WTC11 (cell line): ENCODE results near the gene LAP3. TPM values are rescaled to one million over a fixed set of nuclear protein-coding genes. Genes with fewer than 3 reads are reported as not detected.

Source experiments
- ATAC-seq: fragments of 200-7000 bp; cut with Tn5 transposase; 2 replicates; pipeline ENCODE4 v1.10.0; 2021; ENCODE audit warnings: mild to moderate bottlenecking, moderate library complexity
- CTCF ChIA-PET: fragments of 300-600 bp; sonication (Branson Sonifier 250); formaldehyde crosslinking; loops from one replicate; lab custom pipeline; 2021; ENCODE audit warnings: antibody characterized with exemption; lab: Charles Lee
- POLR2A ChIA-PET: fragments of 350-600 bp; sonication (Branson Sonifier 250); formaldehyde crosslinking; loops from one replicate; lab custom pipeline; 2021; ENCODE audit warnings: antibody characterized with exemption; lab: Charles Lee
- DNase-seq: peaks from one replicate; pipeline ENCODE4 v3.0.0; 2021; ENCODE audit warnings: low spot score
- H3K27ac Mint-ChIP-seq: 2 replicates; pipeline ENCODE4 v1.8.0; 2021; ENCODE audit warnings: mixed read lengths
- H3K27me3 Mint-ChIP-seq: 2 replicates; pipeline ENCODE4 v1.8.0; 2021; ENCODE audit warnings: low read depth, mild to moderate bottlenecking, moderate library complexity, mixed read lengths
- H3K36me3 Mint-ChIP-seq: 2 replicates; pipeline ENCODE4 v1.8.0; 2021; ENCODE audit warnings: mixed read lengths
- H3K4me1 Mint-ChIP-seq: 2 replicates; pipeline ENCODE4 v1.8.0; 2022; ENCODE audit warnings: mixed read lengths
- H3K4me3 Mint-ChIP-seq: 2 replicates; pipeline ENCODE4 v1.8.0; 2021; ENCODE audit warnings: mild to moderate bottlenecking, moderate library complexity, mixed read lengths
- H3K9me3 Mint-ChIP-seq: 2 replicates; pipeline ENCODE4 v1.8.0; 2021; ENCODE audit warnings: mixed read lengths
- ATF2 ChIP-seq: sonication (generic); formaldehyde crosslinking; IDR thresholded peaks from 2 replicates; pipeline ENCODE4 v1.8.1; 2022; ENCODE audit warnings: low read depth, missing genetic modification reagents, borderline replicate concordance
- ATF6 ChIP-seq: sonication (generic); formaldehyde crosslinking; IDR thresholded peaks from 2 replicates; pipeline ENCODE4 v1.8.1; 2023; ENCODE audit warnings: mild to moderate bottlenecking, missing genetic modification reagents
- CDX4 ChIP-seq: fragments of 250-450 bp; sonication (Bioruptor Pico); IDR thresholded peaks from 2 replicates; pipeline ENCODE4 v1.9.0; 2021; ENCODE audit warnings: moderate library complexity, mild to moderate bottlenecking, inconsistent platforms, borderline replicate concordance
- CTCF ChIP-seq: fragments of 200-600 bp; IDR thresholded peaks from 2 replicates; pipeline ENCODE4 v1.8.0; 2022; ENCODE audit warnings: antibody characterized with exemption
- E2F1 ChIP-seq: sonication (generic); formaldehyde crosslinking; IDR thresholded peaks from 2 replicates; pipeline ENCODE4 v1.8.0; 2022; ENCODE audit warnings: mild to moderate bottlenecking, missing genetic modification reagents
- FOXP4 ChIP-seq: sonication (generic); formaldehyde crosslinking; IDR thresholded peaks from 2 replicates; pipeline ENCODE4 v1.8.0; 2022; ENCODE audit warnings: mild to moderate bottlenecking, missing genetic modification reagents
- HMGA2 ChIP-seq: fragments of 250-450 bp; sonication (Bioruptor Pico); IDR thresholded peaks from 2 replicates; pipeline ENCODE4 v1.4.0; 2021; ENCODE audit warnings: mild to moderate bottlenecking, moderate library complexity
- HMGXB4 ChIP-seq: sonication (generic); formaldehyde crosslinking; IDR thresholded peaks from 2 replicates; pipeline ENCODE4 v1.8.1; 2023; ENCODE audit warnings: mild to moderate bottlenecking, moderate library complexity, missing genetic modification reagents
- MLX ChIP-seq: sonication (generic); formaldehyde crosslinking; IDR thresholded peaks from 2 replicates; pipeline ENCODE4 v1.8.1; 2023; ENCODE audit warnings: mild to moderate bottlenecking, missing genetic modification reagents, moderate library complexity
- NR1H2 ChIP-seq: sonication (generic); formaldehyde crosslinking; IDR thresholded peaks from 2 replicates; pipeline ENCODE4 v1.9.0; 2021; ENCODE audit warnings: mild to moderate bottlenecking, moderate library complexity, missing genetic modification reagents
- PRRX2 ChIP-seq: fragments of 250-450 bp; sonication (Bioruptor Pico); IDR thresholded peaks from 2 replicates; pipeline ENCODE4 v1.8.0; 2021; ENCODE audit warnings: mild to moderate bottlenecking
- RORB ChIP-seq: fragments of 250-450 bp; sonication (Bioruptor Pico); IDR thresholded peaks from 2 replicates; pipeline ENCODE4 v1.9.0; 2021; ENCODE audit warnings: mild to moderate bottlenecking
- STAT6 ChIP-seq: sonication (generic); formaldehyde crosslinking; conservative IDR thresholded peaks from 2 replicates; pipeline ENCODE4 v1.8.1; 2023; ENCODE audit warnings: mild to moderate bottlenecking, low read depth, missing genetic modification reagents, moderate library complexity
- ZNF138 ChIP-seq: sonication (generic); formaldehyde crosslinking; conservative IDR thresholded peaks from 2 replicates; pipeline ENCODE4 v1.8.1; 2022; ENCODE audit warnings: mild to moderate bottlenecking, moderate library complexity, missing genetic modification reagents
- ZNF219 ChIP-seq: sonication (generic); formaldehyde crosslinking; IDR thresholded peaks from 2 replicates; pipeline ENCODE4 v1.8.0; 2023; ENCODE audit warnings: missing genetic modification reagents, mild to moderate bottlenecking, borderline replicate concordance
- ZNF317 ChIP-seq: sonication (generic); formaldehyde crosslinking; IDR thresholded peaks from 2 replicates; pipeline ENCODE4 v1.8.1; 2023; ENCODE audit warnings: low read depth, mild to moderate bottlenecking, moderate library complexity, missing genetic modification reagents, borderline replicate concordance
- ZNF416 ChIP-seq: fragments of 250-450 bp; sonication (Bioruptor Pico); IDR thresholded peaks from 2 replicates; pipeline ENCODE4 v1.9.0; 2021; ENCODE audit warnings: mild to moderate bottlenecking, inconsistent platforms
- ZNF512 ChIP-seq: sonication (generic); formaldehyde crosslinking; IDR thresholded peaks from 2 replicates; pipeline ENCODE4 v1.8.1; 2022; ENCODE audit warnings: missing genetic modification reagents, borderline replicate concordance
- total RNA-seq: library from RNA; stranded (reverse); gene quantifications from 3 replicates; pipeline ENCODE4 v1.2.3, GENCODE V29; 2021

LAP3 gene
- total RNA-seq, 1 experiment from 2014 or later, result 52.7 TPM

- TF ChIP-seq ZNF512 (CRISPR knock-in tag), result no peak
- TF ChIP-seq RORB (CRISPR knock-in tag), result no peak
- no peak for TF ChIP-seq PRRX2 (CRISPR knock-in tag)
Observed at GRCh38 chr4:17567271-17567670, 9.7 kb upstream of the LAP3 start (continued).

- CTCF ChIA-PET, result no interaction called here
- H3K36me3 Mint-ChIP-seq, result no peaks in the 10 kb centered on the region
- TF ChIP-seq FOXP4 (no peak), NR1H2 (no peak), CTCF (no peak), E2F1 (CRISPR knock-in tag) (no peak), ZNF416 (CRISPR knock-in tag) (no peak), MLX (CRISPR knock-in tag) (no peak), ZNF219 (CRISPR knock-in tag) (no peak), ATF2 (CRISPR knock-in tag) (no peak), ZNF317 (no peak), ZNF138 (CRISPR knock-in tag) (no peak), CDX4 (CRISPR knock-in tag) (no peak), STAT6 (CRISPR knock-in tag) (no peak), HMGA2 (no peak), HMGXB4 (CRISPR knock-in tag) (no peak), ATF6 (CRISPR knock-in tag) (no peak)
Observed at GRCh38 chr4:17574206-17574605, 2.8 kb upstream of the LAP3 start.

More at GRCh38 chr4:17574206-17574605, 2.8 kb upstream of the LAP3 start:
- Mint-ChIP-seq H3K27ac (no peak overlapping the region), H3K4me3 (no peak overlapping the region), H3K27me3 (peaks cover 6% of the 10 kb centered on the region; the same call in 1 of the 2 replicates), H3K4me1 (peaks cover 15% of the 10 kb centered on the region), H3K9me3 (no peaks in the 10 kb centered on the region)
- POLR2A ChIA-PET, result no interaction called here
- no peak for ATAC-seq
- DNase-seq, result no peak
